GM23338 (cell line): ENCODE results near the gene DYNLT3.

Experiments
- CREB1 ChIP-seq: fragments of 250-450 bp; sonication (Bioruptor Pico); IDR thresholded peaks from 2 replicates; pipeline ENCODE4 v1.5.0; 2020; ENCODE audit warnings: low read depth, mild to moderate bottlenecking, moderate library complexity
- EZH2 ChIP-seq: fragments of 200-600 bp; sonication (generic); IDR thresholded peaks from one replicate; pipeline ENCODE4 v1.8.0; 2017; ENCODE audit warnings: antibody characterized with exemption, mild to moderate bottlenecking, low read depth; ENCODE audit not compliant: unreplicated experiment
- EZH2phosphoT487 ChIP-seq: fragments of 200-600 bp; sonication (generic); IDR thresholded peaks from one replicate; pipeline ENCODE4 v1.8.1; 2018; ENCODE audit warnings: antibody characterized with exemption; ENCODE audit not compliant: unreplicated experiment
- JUNB ChIP-seq: IDR thresholded peaks from one replicate; pipeline ENCODE4 v1.6.1; 2016; ENCODE audit warnings: antibody characterized with exemption; ENCODE audit not compliant: unreplicated experiment
- POLR2AphosphoS5 ChIP-seq: IDR thresholded peaks from 2 replicates; pipeline ENCODE4 v1.6.1; 2016; ENCODE audit warnings: antibody characterized with exemption, low read depth
- ZNF114 ChIP-seq: fragments of 250-450 bp; sonication (Bioruptor Pico); IDR thresholded peaks from 2 replicates; pipeline ENCODE4 v1.5.0; 2020; ENCODE audit warnings: mild to moderate bottlenecking, moderate library complexity
- TF ChIP-seq, protein P1 (sequence below), 2 experiments: fragments of 200-600 bp in 1 of 2; sonication (generic) in 1 of 2; conservative IDR thresholded peaks; 2 replicates each; pipeline versions ENCODE4 v1.5.1 to v1.6.1; 2016 to 2017; ENCODE audit warnings: antibody characterized with exemption in 2 of 2, low read depth in 2 of 2, mild to moderate bottlenecking in 2 of 2, moderate library complexity in 1 of 2
- TF ChIP-seq, protein P2 (sequence below): IDR thresholded peaks from 2 replicates; pipeline ENCODE4 v1.6.1; 2016; ENCODE audit warnings: antibody characterized with exemption
- TF ChIP-seq, protein P3 (sequence below): IDR thresholded peaks from one replicate; pipeline ENCODE4 v1.6.1; 2018; ENCODE audit warnings: antibody characterized with exemption; ENCODE audit not compliant: unreplicated experiment

DNA sequence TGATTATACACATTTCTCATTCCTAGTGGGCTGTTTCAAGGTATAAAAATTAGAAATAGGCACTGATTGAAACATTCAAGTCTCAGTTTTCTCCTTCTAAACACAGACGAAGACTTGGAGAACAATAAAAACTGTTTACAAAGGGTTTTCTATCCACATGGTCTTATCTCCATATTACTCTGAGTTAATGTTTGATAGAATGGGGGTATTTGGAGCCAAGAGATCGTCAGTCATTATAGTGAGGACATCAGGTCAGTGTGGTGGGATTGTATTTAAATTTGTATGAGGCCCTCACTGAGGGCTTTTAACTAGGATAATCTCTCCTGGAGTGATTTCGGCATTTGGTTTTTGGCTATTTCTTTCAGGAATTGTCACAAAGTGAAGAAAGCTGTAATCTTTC lies 16.4 kb upstream of the DYNLT3 start:
- TF ChIP-seq EZH2phosphoT487 (no peak), CREB1 (no peak), POLR2AphosphoS5 (no peak), EZH2 (no peak), ZNF114 (CRISPR knock-in tag) (no peak), JUNB (no peak)
- TF ChIP-seq, protein P1, sequence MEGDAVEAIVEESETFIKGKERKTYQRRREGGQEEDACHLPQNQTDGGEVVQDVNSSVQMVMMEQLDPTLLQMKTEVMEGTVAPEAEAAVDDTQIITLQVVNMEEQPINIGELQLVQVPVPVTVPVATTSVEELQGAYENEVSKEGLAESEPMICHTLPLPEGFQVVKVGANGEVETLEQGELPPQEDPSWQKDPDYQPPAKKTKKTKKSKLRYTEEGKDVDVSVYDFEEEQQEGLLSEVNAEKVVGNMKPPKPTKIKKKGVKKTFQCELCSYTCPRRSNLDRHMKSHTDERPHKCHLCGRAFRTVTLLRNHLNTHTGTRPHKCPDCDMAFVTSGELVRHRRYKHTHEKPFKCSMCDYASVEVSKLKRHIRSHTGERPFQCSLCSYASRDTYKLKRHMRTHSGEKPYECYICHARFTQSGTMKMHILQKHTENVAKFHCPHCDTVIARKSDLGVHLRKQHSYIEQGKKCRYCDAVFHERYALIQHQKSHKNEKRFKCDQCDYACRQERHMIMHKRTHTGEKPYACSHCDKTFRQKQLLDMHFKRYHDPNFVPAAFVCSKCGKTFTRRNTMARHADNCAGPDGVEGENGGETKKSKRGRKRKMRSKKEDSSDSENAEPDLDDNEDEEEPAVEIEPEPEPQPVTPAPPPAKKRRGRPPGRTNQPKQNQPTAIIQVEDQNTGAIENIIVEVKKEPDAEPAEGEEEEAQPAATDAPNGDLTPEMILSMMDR (conservative IDR thresholded peaks at IDR 0.05; ENCODE audit: low read depth in 2 of 2): no peak
- TF ChIP-seq, protein P2, sequence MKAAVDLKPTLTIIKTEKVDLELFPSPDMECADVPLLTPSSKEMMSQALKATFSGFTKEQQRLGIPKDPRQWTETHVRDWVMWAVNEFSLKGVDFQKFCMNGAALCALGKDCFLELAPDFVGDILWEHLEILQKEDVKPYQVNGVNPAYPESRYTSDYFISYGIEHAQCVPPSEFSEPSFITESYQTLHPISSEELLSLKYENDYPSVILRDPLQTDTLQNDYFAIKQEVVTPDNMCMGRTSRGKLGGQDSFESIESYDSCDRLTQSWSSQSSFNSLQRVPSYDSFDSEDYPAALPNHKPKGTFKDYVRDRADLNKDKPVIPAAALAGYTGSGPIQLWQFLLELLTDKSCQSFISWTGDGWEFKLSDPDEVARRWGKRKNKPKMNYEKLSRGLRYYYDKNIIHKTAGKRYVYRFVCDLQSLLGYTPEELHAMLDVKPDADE: no peak
- TF ChIP-seq, protein P3, sequence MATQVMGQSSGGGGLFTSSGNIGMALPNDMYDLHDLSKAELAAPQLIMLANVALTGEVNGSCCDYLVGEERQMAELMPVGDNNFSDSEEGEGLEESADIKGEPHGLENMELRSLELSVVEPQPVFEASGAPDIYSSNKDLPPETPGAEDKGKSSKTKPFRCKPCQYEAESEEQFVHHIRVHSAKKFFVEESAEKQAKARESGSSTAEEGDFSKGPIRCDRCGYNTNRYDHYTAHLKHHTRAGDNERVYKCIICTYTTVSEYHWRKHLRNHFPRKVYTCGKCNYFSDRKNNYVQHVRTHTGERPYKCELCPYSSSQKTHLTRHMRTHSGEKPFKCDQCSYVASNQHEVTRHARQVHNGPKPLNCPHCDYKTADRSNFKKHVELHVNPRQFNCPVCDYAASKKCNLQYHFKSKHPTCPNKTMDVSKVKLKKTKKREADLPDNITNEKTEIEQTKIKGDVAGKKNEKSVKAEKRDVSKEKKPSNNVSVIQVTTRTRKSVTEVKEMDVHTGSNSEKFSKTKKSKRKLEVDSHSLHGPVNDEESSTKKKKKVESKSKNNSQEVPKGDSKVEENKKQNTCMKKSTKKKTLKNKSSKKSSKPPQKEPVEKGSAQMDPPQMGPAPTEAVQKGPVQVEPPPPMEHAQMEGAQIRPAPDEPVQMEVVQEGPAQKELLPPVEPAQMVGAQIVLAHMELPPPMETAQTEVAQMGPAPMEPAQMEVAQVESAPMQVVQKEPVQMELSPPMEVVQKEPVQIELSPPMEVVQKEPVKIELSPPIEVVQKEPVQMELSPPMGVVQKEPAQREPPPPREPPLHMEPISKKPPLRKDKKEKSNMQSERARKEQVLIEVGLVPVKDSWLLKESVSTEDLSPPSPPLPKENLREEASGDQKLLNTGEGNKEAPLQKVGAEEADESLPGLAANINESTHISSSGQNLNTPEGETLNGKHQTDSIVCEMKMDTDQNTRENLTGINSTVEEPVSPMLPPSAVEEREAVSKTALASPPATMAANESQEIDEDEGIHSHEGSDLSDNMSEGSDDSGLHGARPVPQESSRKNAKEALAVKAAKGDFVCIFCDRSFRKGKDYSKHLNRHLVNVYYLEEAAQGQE: no peak
